Activated CD4-positive, alpha-beta T cell treated with anti-CD3 and anti-CD28 coated beads for 4 hours (primary cell): ENCODE results near the gene CMBL.
"Not testable (repeated sequence)": the region's sequence is repeated elsewhere in the genome, so short reads cannot be mapped to it uniquely, and the experiment has no call there.

Source experiments
- DNase-seq, 2 donors: peaks; one replicate each; pipeline ENCODE4 v3.0.0-alpha.2; 2020

Gene CMBL

DNA sequence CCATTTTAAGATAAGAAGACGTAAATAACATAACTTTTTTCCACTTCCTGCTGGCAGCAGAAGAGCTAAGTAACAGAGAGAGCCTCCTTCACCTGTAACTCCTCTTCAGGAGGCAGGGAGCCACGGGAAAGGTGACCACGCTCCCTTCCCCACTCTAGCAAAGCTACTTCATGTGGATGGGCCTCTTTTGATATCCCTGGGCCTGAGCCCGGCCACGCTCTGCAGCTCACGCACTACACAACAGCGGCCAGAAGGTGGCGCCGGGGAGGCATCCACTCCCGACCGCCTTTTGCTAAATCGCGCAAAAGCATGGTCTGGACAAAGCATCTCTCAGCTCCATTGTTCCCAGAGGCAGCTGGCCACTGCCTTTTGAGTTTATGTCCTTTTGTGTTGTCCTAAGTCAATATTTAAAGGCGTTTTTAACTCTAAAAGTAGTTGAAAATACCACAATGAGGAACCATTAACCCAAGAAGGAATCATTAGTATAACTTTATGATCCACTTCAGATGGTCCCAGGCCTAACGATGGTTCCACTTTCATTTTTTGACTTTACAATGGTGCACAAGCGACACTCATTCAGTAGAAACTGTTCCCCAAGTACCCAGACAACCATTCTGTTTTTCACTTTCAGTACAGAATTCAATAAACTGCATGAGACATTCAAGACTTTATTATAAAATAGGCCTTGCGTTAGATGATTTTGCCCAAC lies 23.6 kb downstream of the CMBL start:
- DNase-seq, result peak; percentile 72 to 79

GRCh38 chr5:10279925-10280720 lies 27.6 kb downstream of the CMBL start:
- no peak for DNase-seq

- DNase-seq, result no peak
Observed at GRCh38 chr5:10279328-10279727, 28.4 kb downstream of the CMBL start.

DNA sequence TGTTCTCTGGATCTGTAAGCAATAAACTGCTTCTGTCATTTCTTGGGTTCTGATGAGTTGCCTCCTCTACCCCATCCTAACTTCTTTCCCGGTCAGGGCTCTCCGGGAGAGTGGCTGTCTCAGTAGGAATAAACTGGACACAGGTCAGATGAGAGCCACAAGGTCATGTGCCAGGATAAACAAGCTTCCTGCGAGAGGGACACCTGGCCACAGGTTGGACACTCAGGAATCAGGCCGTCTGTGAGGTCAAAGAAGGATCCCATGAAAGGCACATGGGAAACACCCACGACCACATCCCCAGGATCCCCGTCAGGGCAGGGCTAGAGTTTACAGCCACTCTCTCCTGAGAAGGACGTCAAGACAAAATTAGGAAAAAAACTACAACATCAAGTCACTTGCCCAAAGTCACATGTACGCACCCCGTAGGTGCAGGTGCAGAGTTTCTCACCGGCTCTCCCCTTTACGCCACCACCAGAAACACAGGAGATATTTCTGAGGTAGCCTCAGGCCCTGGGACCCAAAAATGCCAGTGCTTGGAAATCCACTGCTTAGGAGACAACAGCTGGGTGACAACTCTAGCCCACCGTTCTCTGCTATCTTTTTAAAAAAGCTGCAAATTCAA lies 28.9 kb downstream of the CMBL start:
- DNase-seq, result no peak

DNA sequence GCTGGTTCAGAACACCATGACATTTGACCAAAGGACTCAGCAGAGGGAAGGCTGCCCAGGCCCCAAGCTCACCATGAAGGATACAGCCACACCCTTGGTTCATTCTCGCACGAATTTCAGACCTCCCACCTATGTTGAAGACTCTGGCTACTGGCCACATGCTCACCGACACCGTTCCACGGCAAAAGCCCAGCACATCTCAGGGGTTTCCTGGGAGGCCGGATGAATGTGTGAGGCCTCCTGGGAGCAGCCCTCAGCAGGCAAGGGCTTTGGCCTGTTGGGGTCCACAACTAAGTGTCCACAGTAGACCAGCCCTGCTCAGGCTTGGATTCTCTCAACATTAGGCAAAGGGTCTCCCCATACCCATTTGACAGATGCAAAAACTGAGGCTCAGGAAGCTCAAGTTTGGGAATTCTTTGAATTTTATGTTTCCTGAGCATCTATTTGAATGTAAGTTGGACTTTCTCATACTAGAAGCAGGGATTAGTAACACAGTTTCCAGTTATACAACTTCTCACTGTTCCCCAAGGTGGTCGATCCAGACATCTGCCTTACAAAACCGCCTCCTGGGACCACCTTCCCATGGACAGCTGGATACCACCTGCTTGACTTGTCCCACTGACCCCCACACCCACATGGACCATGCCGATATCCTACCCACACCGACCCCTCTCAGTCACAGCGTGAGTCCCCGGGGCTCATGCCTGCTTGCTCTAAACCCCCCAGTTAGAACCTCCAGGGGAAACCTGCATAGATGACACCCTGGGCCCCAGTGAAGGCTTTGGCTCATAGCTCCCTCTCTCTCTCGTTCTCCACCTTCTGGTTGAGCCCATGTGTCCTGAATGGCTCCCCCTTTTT lies 29.7 kb downstream of the CMBL start:
- DNase-seq, result no peak

- no peak for DNase-seq
Observed at GRCh38 chr5:10276691-10277090, 31.0 kb downstream of the CMBL start.

GRCh38 chr5:10275991-10276390 lies 31.7 kb downstream of the CMBL start:
- no peak for DNase-seq

DNA sequence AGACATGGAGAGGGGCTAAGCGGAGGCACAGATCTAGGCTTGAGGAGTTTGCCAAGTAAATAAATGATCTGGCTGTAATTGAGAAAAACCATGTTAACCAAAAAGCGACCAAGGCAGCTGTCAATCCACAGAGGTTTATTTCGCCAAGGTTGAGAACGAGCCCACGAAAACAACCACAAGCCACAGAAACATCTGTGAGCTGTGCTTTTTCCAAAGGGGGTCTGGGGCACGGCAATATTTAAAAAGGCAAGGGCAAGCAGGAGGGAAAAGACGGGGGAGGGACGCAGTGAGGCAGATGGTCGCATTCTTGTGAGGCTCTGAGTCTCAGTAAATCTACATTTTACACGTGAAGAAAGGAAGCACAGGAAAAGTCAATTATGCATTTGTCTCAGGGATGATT lies 32.2 kb downstream of the CMBL start:
- no peak for DNase-seq

DNA sequence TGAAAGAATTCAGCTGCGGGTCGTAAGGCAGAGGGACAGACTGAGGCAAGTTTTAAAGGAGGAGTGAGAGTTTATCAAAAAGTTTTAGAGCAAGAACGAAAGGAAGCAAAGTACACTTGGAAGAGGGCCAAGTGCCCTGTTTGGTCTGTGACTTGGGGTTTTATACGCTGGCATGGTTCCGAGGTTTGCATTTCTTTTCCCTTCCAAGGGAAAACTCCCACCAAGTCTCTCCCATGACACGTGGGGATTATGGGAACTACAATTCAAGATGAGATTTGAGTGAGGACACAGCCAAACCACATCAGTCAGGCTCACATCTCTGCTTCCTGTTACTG lies 34.9 kb downstream of the CMBL start:
- not testable (repeated sequence) for DNase-seq

DNA sequence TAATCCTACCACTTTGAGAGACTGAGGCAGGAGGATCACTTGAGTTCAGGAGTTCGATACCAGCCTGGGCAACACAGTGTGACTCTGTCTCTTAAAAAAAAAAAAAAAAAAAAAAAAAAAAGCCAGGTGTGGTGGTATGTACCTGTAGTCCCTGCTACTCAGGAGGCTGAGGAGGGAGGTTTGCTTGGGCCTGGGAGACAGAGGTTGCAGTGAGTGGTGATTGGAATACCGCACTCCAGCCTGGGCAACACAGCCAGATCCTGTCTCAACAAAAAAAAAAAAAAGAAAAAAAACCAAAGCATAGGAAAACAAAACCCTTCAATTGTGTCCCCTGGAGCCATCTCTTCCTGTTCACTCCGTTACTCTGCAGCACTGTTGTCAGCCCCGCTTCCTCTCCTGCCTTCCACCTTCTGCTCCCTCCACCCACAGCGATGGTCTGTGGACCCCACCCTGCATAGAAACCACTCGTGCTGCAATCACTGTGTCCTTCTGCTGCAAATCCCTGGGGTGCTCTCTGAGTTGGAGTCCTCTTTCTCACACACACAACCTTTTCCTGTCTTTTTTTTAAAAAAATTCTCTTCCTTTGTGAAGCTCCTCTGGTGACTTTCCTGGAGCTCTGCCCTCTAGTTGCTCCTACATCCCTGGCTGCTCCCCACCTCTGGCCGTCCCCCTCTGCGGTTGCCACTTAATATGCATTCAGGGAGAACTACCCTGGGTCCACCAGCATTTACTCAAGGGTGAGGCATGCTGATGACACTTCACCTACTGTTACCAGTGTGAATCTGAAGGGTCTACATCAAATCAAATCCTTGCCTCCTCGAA lies 35.4 kb downstream of the CMBL start:
- DNase-seq, result no peak

GRCh38 chr5:10268100-10268499 lies 39.6 kb downstream of the CMBL start:
- DNase-seq, result no peak

GRCh38 chr5:10266839-10267238 lies 40.9 kb downstream of the CMBL start:
- DNase-seq, result no peak

- DNase-seq, result no peak
Observed at GRCh38 chr5:10266137-10266536, 41.6 kb downstream of the CMBL start.

- no peak for DNase-seq
Observed at GRCh38 chr5:10265245-10266109, 42.2 kb downstream of the CMBL start.

DNA sequence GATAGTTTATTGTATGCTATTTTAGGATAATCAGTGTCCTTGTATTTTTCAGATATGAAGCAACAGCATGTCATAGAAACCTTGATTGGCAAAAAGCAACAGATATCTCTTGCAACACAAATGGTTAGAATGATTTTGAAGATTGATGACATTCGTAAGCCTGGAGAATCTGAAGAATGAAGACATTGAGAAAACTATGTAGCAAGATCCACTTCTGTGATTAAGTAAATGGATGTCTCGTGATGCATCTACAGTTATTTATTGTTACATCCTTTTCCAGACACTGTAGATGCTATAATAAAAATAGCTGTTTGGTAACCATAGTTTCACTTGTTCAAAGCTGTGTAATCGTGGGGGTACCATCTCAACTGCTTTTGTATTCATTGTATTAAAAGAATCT lies 43.1 kb downstream of the CMBL start:
- no peak for DNase-seq

- DNase-seq, result no peak
Observed at GRCh38 chr5:10262995-10263394, 44.7 kb downstream of the CMBL start.

- DNase-seq, result no peak
Observed at GRCh38 chr5:10262121-10262774, 45.5 kb downstream of the CMBL start.

DNA sequence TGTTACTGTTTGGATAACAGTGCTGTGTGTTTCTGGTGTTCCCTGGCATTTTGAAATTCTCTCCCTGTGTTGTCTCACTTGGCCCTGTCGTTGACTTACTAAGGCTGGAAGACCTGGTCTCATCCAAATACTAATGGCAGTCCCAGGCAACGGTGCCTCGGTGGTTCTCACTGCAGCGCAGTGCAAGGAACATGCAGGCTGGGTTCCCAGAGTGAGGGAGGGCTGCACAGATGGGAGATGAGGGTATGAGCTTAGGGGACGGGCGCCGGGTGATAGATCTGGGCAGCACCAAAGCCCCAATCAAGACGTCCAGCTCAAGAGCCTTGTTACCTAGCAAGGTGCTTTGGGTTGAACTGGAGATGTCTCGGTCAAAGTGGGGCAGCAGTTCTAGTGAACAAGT lies 46.6 kb downstream of the CMBL start:
- DNase-seq, result no peak

GRCh38 chr5:10259899-10260298 lies 47.8 kb downstream of the CMBL start:
- DNase-seq, result no peak

DNA sequence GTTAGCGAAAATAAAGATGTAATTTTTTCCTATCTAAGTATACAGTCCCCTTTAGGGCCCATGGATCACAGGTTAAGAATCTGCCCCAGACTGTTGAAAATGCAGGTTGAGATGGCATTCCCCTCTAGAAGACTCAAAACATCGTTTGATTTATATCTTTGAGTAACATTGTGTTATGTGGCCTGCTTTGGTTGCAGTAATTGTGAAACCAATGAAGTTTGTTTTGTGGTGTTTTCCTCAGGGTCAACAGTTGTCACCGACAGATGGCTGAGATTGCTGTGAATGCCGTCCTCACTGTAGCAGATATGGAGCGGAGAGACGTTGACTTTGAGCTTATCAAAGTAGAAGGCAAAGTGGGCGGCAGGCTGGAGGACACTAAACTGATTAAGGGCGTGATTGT lies 49.8 kb downstream of the CMBL start:
- DNase-seq, result no peak

- DNase-seq, result no peak
Observed at GRCh38 chr5:10254686-10255085, 53.0 kb downstream of the CMBL start.
